A673 (cell line): ENCODE data around the gene PLEKHH1. TPM values are rescaled to one million over a fixed set of nuclear protein-coding genes. Genes with fewer than 3 reads are reported as not detected.

Source experiments
- BruUV-seq: library from RNA; stranded (reverse); fragments of 400-500 nt; replicated peaks from 2 replicates; lab custom pipeline; 2021; lab: Mats Ljungman, UMichigan
- CTCF ChIA-PET: fragments of 300-600 bp; sonication (Branson Sonifier 250); formaldehyde crosslinking; loops from one replicate; lab custom pipeline; 2022; ENCODE audit warnings: antibody characterized with exemption; lab: Charles Lee
- POLR2A ChIA-PET: fragments of 300-600 bp; sonication (Branson Sonifier 250); formaldehyde crosslinking; loops from one replicate; lab custom pipeline; 2022; ENCODE audit warnings: antibody characterized with exemption; ENCODE audit not compliant: low non-redundant PET; lab: Charles Lee
- DNase-seq: peaks from one replicate; pipeline ENCODE4 v3.0.0-alpha.2; 2015; ENCODE audit warnings: low spot score
- H3K27ac ChIP-seq: fragments of 200-600 bp; sonication (generic); 2 replicates; pipeline ENCODE4 v1.5.1; 2016; ENCODE audit warnings: mixed run types, low read depth, mild to moderate bottlenecking, mixed read lengths, antibody characterized with exemption, low read length; ENCODE audit not compliant: poor library complexity, severe bottlenecking
- H3K27me3 ChIP-seq: fragments of 200-600 bp; sonication (generic); replicated peaks from 2 replicates; pipeline ENCODE4 v1.6.1; 2017; ENCODE audit warnings: mixed run types, low read depth, mild to moderate bottlenecking, mixed read lengths, antibody characterized with exemption, low read length; ENCODE audit not compliant: insufficient read depth, poor library complexity
- H3K36me3 ChIP-seq: fragments of 200-600 bp; sonication (generic); 2 replicates; pipeline ENCODE4 v1.6.1; 2016; ENCODE audit warnings: mixed run types, mild to moderate bottlenecking, mixed read lengths, antibody characterized with exemption, low read length; ENCODE audit not compliant: insufficient read depth, poor library complexity, severe bottlenecking
- H3K4me1 ChIP-seq: fragments of 200-600 bp; sonication (generic); 2 replicates; pipeline ENCODE4 v1.6.1; 2017; ENCODE audit warnings: mixed run types, mild to moderate bottlenecking, mixed read lengths, antibody characterized with exemption, low read length; ENCODE audit not compliant: insufficient read depth, poor library complexity, severe bottlenecking
- H3K4me3 ChIP-seq: fragments of 200-600 bp; sonication (generic); 2 replicates; pipeline ENCODE4 v1.5.1; 2016; ENCODE audit warnings: low read depth, mixed run types, mild to moderate bottlenecking, mixed read lengths, low read length; ENCODE audit not compliant: poor library complexity, severe bottlenecking
- H3K9me3 ChIP-seq: fragments of 200-600 bp; sonication (generic); 2 replicates; pipeline ENCODE4 v1.6.1; 2016; ENCODE audit warnings: mixed run types, low read depth, mild to moderate bottlenecking, mixed read lengths, antibody characterized with exemption, low read length; ENCODE audit not compliant: poor library complexity, severe bottlenecking
- CTCF ChIP-seq: fragments of 300-800, 200-600 bp; sonication (generic); conservative IDR thresholded peaks from 2 replicates; pipeline ENCODE4 v1.5.1; 2017; ENCODE audit warnings: low read depth, mild to moderate bottlenecking, antibody characterized with exemption, low read length, moderate library complexity, mixed read lengths
- EZH2 ChIP-seq: fragments of 200-600 bp; sonication (generic); IDR thresholded peaks from 2 replicates; pipeline ENCODE4 v1.6.1; 2017; ENCODE audit warnings: borderline replicate concordance, low read depth, mild to moderate bottlenecking, mixed read lengths, antibody characterized with exemption, low read length; ENCODE audit not compliant: poor library complexity, severe bottlenecking
- intact Hi-C: fragments of 100-400 bp; cut with micrococcal nuclease; formaldehyde crosslinking; loops from one replicate; pipeline ENCODE4 v1.10.0; 2022; ENCODE audit not compliant: unreplicated experiment
- total RNA-seq: library from RNA; stranded (reverse); gene quantifications from 2 replicates; pipeline ENCODE4 v1.2.3, GENCODE V29; 2021

Gene PLEKHH1
- total RNA-seq, 1 experiment from 2014 or later, result 8.9 TPM

- POLR2A ChIA-PET, result interaction anchor here (0.7 kb wide), 1 partner anchor 13 kb away, joined by 3 read pairs; no protein-coding TSS in a partner anchor
- no peaks in the 10 kb centered on the region for H3K4me1 ChIP-seq
- no peaks in the 10 kb centered on the region for H3K9me3 ChIP-seq
These were observed 46.0 kb downstream of the PLEKHH1 start for GRCh38 chr14:67579040-67579439.

GRCh38 chr14:67579636-67580035, 46.5 kb downstream of the PLEKHH1 start:
- no peak for DNase-seq
- TF ChIP-seq EZH2 (no peak), CTCF (no peak)
- no peaks in the 10 kb centered on the region for H3K27me3 ChIP-seq
- ChIA-PET POLR2A (interaction anchor here (0.7 kb wide), 1 partner anchor 13 kb away, joined by 3 read pairs; no protein-coding TSS in a partner anchor), CTCF (no interaction called here)
- H3K4me1 ChIP-seq, result no peaks in the 10 kb centered on the region
- BruUV-seq, result no TSS peak
- H3K4me3 ChIP-seq, result no peak overlapping the region
- H3K36me3 ChIP-seq, result no peaks in the 10 kb centered on the region
- H3K27ac ChIP-seq, result no peak overlapping the region
- intact Hi-C loops, result no loop called here
- no peaks in the 10 kb centered on the region for H3K9me3 ChIP-seq

More at GRCh38 chr14:67579040-67579439, 46.0 kb downstream of the PLEKHH1 start:
- no peak for DNase-seq
- BruUV-seq, result no TSS peak
- CTCF ChIA-PET, result no interaction called here
- no peaks in the 10 kb centered on the region for H3K36me3 ChIP-seq
- intact Hi-C loops, result no loop called here
- H3K27me3 ChIP-seq, result no peaks in the 10 kb centered on the region
- no peak for TF ChIP-seq EZH2
- no peak overlapping the region for H3K4me3 ChIP-seq
- H3K27ac ChIP-seq, result no peak overlapping the region

- intact Hi-C loops, result no loop called here
- no peaks in the 10 kb centered on the region for H3K9me3 ChIP-seq
- POLR2A ChIA-PET, result interaction anchor here (0.7 kb wide), 1 partner anchor 941 kb away, joined by 3 read pairs; no protein-coding TSS in a partner anchor
- no peak overlapping the region for H3K27ac ChIP-seq
- H3K36me3 ChIP-seq, result no peaks in the 10 kb centered on the region
- no TSS peak for BruUV-seq
- no peak for TF ChIP-seq CTCF
- no peak for TF ChIP-seq EZH2
- DNase-seq, result no peak
- H3K27me3 ChIP-seq, result no peaks in the 10 kb centered on the region
- CTCF ChIA-PET, result interaction anchor here (1.1 kb wide), 1 partner anchor 9 kb away, joined by 4 read pairs; no protein-coding TSS in a partner anchor
- no peaks in the 10 kb centered on the region for H3K4me1 ChIP-seq
- no peak overlapping the region for H3K4me3 ChIP-seq
These were observed 47.5 kb downstream of the PLEKHH1 start for GRCh38 chr14:67580336-67581171.
